Measurements from ENCODE around the gene NT5C1B.

NT5C1B gene

GRCh38 chr2:18589354-18589753, at the start of gene NT5C1B:
Gene NT5C1B, minus strand, starts transcription at chr2:18589569. Its CDS starts 101 bp downstream, at chr2:18589468.
- TF ChIP-seq YY1 (IDR thresholded peaks at IDR 0.05; ENCODE audit: low read depth) (no peak), REST (IDR thresholded peaks at IDR 0.05; ENCODE audit: low read depth) (no peak)

- no peak for TF ChIP-seq MAX (IDR thresholded peaks at IDR 0.05)
- no peak for TF ChIP-seq CEBPB (IDR thresholded peaks at IDR 0.05)
- TF ChIP-seq TCF12 (IDR thresholded peaks at IDR 0.05; ENCODE audit: low read depth): no peak
- TF ChIP-seq TEAD4 (IDR thresholded peaks at IDR 0.05): no peak
- no peak for TF ChIP-seq ZBTB7A (IDR thresholded peaks at IDR 0.05; ENCODE audit: low read depth)
- no peak for TF ChIP-seq YY1 (IDR thresholded peaks at IDR 0.05; ENCODE audit: low read depth)
- no peak for TF ChIP-seq CREB1 (IDR thresholded peaks at IDR 0.05; ENCODE audit: low read depth)
- TF ChIP-seq REST (IDR thresholded peaks at IDR 0.05; ENCODE audit: low read depth): no peak
- TF ChIP-seq FOXM1 (IDR thresholded peaks at IDR 0.05; ENCODE audit: borderline replicate concordance, low read depth): no peak
These were observed 47.8 kb upstream of the NT5C1B start for GRCh38 chr2:18637196-18637595.

- TF ChIP-seq CEBPB (IDR thresholded peaks at IDR 0.05): no peak
- no peak for TF ChIP-seq TAF1 (IDR thresholded peaks at IDR 0.05; ENCODE audit: low read depth)
- TF ChIP-seq TEAD4 (IDR thresholded peaks at IDR 0.05): no peak
- no peak for TF ChIP-seq CREB1 (IDR thresholded peaks at IDR 0.05; ENCODE audit: low read depth)
- TF ChIP-seq MAX (IDR thresholded peaks at IDR 0.05): no peak
- no peak for TF ChIP-seq ZBTB7A (IDR thresholded peaks at IDR 0.05; ENCODE audit: low read depth)
- no peak for TF ChIP-seq REST (IDR thresholded peaks at IDR 0.05; ENCODE audit: low read depth)
- no peak for TF ChIP-seq TCF12 (IDR thresholded peaks at IDR 0.05; ENCODE audit: low read depth)
- TF ChIP-seq USF1 (IDR thresholded peaks at IDR 0.05): no peak
- TF ChIP-seq NFIC (IDR thresholded peaks at IDR 0.05): no peak
- no peak for TF ChIP-seq YY1 (IDR thresholded peaks at IDR 0.05; ENCODE audit: low read depth)
- no peak for TF ChIP-seq EGR1 (IDR thresholded peaks at IDR 0.05)
These were observed 41.6 kb upstream of the NT5C1B start for GRCh38 chr2:18630941-18631340.

GRCh38 chr2:18630541-18630940, 41.2 kb upstream of the NT5C1B start:
- TF ChIP-seq USF1 (IDR thresholded peaks at IDR 0.05): no peak
- no peak for TF ChIP-seq CREB1 (IDR thresholded peaks at IDR 0.05; ENCODE audit: low read depth)
- no peak for TF ChIP-seq EP300 (IDR thresholded peaks at IDR 0.05; ENCODE audit: borderline replicate concordance)
- no peak for TF ChIP-seq ZBTB7A (IDR thresholded peaks at IDR 0.05; ENCODE audit: low read depth)
- TF ChIP-seq TCF12 (IDR thresholded peaks at IDR 0.05; ENCODE audit: low read depth): no peak
- no peak for TF ChIP-seq FOXM1 (IDR thresholded peaks at IDR 0.05; ENCODE audit: borderline replicate concordance, low read depth)
- no peak for TF ChIP-seq REST (IDR thresholded peaks at IDR 0.05; ENCODE audit: low read depth)
- TF ChIP-seq MAX (IDR thresholded peaks at IDR 0.05): no peak
- no peak for TF ChIP-seq TEAD4 (IDR thresholded peaks at IDR 0.05)
- no peak for TF ChIP-seq NFIC (IDR thresholded peaks at IDR 0.05)
- TF ChIP-seq TAF1 (IDR thresholded peaks at IDR 0.05; ENCODE audit: low read depth): no peak
